Epithelial cell of esophagus (primary cell): ENCODE measurements around the gene TPCN2.

Source experiments
- DNase-seq: peaks from one replicate; pipeline ENCODE4 v3.0.0; 2010; ENCODE audit warnings: low read depth
- H3K4me3 ChIP-seq: 2 replicates; pipeline ENCODE4 v1.5.1; 2011; ENCODE audit warnings: mild to moderate bottlenecking, low read length, control low read depth
- TF ChIP-seq, protein P1 (sequence below): IDR thresholded peaks from 2 replicates; pipeline ENCODE4 v1.5.1; 2011; ENCODE audit warnings: low read depth, mild to moderate bottlenecking, low read length, control low read depth, inconsistent platforms; ENCODE audit not compliant: insufficient read depth; ENCODE audit errors: missing control alignments

TPCN2 gene

DNA sequence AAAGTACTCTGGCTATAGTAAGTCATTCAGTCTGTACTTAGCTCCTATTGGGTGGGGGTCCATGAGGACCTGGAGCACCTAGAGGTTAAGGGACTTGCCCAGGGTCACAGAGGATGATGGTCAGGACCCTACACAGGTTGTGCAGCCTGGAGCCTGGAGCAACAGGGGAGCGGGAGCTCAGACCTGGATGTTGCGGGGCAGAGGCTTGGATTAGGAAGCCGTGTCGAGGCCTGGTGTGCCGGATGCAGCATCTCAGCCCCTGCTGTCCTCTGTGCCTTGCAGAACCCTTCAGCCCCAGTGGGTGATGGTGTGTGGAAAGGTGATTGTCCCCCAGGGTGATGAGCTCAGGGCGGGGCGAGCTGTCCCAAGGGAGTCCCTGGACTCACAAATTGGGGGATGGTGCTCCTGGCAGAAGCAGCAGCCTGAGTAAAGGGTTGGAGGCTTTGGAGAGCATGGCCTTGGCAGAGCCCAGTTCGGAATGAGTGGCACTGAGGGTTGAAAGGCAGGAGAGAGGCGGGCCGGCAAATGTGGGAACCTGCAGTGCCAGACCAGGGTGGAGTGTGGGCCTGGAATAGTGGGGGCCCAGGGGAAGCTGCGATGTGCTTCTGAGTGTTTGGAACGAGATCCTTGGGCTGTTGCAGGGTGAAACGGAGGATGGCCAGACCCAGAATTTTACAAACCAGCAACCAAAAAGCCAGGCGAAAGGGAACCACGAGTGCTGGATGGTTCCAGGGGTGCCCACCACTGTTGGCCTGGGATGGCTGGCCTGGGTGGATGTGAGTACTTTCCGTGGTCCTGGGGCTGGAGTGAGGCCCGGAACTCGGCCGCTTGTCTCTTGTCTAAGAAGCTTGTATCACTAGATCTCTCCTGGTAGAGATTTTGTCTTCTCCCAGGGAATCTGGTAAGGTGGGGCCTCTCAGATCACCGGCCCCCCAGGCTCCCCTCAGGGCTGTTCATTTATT, 2.9 kb downstream of the TPCN2 start:
- H3K4me3 ChIP-seq = no peak overlapping the region
- DNase-seq = no peak
- TF ChIP-seq, protein P1, sequence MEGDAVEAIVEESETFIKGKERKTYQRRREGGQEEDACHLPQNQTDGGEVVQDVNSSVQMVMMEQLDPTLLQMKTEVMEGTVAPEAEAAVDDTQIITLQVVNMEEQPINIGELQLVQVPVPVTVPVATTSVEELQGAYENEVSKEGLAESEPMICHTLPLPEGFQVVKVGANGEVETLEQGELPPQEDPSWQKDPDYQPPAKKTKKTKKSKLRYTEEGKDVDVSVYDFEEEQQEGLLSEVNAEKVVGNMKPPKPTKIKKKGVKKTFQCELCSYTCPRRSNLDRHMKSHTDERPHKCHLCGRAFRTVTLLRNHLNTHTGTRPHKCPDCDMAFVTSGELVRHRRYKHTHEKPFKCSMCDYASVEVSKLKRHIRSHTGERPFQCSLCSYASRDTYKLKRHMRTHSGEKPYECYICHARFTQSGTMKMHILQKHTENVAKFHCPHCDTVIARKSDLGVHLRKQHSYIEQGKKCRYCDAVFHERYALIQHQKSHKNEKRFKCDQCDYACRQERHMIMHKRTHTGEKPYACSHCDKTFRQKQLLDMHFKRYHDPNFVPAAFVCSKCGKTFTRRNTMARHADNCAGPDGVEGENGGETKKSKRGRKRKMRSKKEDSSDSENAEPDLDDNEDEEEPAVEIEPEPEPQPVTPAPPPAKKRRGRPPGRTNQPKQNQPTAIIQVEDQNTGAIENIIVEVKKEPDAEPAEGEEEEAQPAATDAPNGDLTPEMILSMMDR = no peak

DNA sequence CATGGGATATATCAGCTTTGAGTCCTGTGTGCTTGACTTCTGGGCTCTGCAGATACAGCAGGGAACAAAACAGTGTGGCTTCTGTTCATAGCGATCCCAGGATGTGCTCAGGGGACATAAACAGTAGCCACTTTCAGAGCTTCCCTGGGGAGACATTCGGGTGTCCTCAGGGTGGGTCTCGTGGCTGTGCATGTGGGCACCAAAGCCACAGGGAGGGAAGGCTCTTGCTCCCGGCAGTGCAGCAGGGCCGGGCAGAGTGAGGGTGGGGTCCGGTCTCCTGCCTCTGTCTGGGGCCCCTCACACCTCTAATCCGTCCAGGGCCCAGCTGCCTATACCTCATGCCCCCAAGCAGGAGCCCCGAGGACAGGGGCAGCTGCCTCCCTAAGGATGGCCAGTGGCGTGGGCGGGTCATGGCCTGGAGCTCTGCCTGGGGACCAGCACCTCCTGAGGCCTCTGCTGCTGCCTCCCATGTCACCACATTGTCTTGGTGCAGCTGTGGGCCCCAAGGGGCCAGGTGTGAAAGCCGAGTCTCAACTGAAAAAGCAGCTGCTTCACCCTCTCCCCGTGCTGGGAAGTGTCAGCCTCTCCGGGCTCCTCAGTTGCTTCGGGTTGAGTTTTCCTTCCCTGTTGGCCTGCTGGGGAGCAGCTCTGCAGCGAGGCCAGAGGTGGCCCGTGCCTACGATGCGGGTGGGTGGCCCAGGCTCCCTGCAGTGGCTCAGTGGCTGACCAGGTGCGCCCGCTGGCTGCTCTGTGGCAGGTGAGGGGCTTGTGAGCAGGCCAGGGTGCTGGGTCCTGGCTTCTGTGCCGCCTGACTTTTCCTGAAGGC, 3.8 kb downstream of the TPCN2 start:
- H3K4me3 ChIP-seq = no peak overlapping the region
- no peak for DNase-seq

DNA sequence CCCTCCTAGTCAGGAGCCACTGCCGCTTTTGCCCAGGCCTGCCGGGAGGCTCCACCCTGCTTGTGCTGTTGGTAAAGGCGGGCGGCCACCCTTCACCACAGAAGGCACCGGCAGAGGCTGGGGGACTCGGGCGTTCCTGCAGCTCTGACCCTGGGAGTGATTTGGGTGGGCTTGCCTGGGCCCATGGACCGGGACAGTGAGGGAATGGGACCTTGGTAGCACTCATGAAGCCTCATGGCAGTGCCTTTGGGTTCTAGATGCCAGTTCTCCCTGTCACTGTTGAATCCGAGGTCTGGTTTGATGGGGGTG, 4.4 kb downstream of the TPCN2 start:
- DNase-seq = no peak
- H3K4me3 ChIP-seq = no peak overlapping the region
- TF ChIP-seq, protein P1 = no peak

More for the DNA sequence above, 3.8 kb downstream of the TPCN2 start:
- TF ChIP-seq, protein P1 = no peak

DNA sequence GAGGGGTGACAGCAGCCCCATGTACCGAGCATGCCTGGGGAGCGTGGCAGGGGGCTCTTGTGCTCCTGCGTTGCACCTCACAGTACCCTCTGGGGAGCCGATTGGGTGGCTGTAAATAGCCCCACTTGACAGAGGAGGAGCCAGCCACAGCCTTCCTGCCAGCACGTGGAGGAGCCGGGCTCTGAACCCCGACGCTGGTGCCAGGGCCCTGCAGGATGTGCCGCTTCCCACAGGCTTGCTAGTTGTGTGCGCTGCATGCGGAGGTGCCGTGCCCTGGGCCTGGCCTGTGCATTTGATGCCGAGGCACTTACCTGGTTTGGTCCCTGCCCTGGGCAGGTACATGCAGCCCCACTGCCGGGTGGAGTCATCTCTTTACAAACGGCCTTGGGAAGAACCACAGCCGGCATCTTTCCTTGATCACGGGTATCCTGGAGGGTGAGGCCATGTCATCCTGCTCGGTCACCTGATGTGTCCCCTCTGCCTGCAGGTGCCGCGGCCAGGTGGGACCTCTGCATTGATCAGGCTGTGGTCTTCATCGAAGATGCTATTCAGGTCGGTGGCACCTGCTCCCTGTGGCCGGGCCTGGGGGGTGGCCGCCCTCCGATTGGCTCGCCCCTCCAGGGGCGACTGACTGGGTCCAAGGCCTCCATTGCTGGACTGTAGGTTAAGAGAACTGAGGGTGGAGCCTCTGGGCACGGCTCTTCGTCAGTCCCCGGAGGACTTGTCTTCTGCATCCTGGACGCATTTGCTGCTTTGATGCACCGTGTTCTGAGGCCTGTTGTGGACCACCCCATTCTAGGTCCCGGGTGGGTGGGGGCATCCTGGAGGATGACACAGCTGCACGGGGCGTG, 5.0 kb downstream of the TPCN2 start:
- no peak overlapping the region for H3K4me3 ChIP-seq
- TF ChIP-seq, protein P1 = no peak
- no peak for DNase-seq

DNA sequence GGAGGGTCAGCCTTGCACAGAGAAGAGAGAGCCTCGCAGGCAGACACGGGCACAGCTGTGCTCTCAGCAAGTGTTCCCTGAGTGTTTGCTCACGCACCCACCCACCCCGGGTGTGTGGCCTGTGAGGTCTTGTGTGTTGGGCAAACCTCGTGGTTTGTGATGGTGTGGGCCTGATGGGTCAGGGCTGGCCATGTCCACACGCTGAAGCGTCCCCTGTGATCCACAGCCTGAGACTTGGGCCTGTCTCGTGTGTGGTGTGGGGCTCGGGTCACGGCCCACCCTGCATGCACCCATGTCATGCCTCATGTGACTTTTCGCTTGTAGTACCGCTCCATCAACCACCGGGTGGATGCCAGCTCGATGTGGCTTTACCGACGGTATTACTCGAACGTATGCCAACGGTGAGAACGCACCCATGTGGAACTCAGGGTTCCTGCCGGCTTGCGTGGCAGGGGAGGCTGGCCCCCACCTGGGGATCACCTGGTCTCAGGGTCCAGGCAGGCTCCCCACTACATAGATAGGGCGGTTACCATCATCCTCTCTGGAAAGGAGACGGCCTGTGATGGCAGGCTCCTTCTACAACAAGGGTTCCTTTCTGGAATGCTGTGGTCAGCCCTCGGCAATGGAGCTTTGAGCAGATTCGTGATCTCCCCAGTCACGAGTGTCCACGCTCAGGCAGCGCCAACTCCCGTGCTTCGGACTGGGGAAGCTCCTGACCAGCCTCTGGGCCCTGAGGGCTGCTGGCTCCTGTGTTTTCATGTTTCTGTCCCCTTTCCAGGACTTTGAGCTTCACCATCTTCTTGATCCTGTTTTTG, 5.9 kb downstream of the TPCN2 start:
- TF ChIP-seq, protein P1 = no peak
- H3K4me3 ChIP-seq = no peak overlapping the region
- no peak for DNase-seq

DNA sequence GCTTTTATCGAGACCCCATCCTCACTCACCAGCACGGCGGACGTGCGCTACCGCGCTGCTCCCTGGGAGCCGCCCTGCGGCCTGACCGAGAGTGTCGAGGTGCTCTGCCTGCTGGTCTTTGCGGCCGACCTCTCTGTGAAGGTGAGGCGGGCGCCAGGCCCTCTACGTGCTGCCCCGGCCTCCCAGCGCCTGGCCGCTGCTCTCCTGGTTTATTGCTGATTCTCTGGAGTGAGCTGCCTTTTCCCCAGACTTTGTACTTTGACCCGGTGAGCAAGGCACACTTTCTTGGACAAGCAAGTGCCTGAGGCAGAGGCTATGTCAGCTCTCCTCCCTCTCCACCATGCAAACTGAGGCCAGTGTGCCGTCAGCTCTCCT, 6.5 kb downstream of the TPCN2 start:
- TF ChIP-seq, protein P1 = no peak
- no peak overlapping the region for H3K4me3 ChIP-seq
- DNase-seq = no peak
